T-helper 2 cell (primary cell): ENCODE results near the gene B4GALT6.

ENCODE experiments used
- DNase-seq, 5 experiments: peaks; one replicate each; pipeline versions ENCODE4 v3.0.0 to v3.0.0-alpha.2; 2012 to 2022

B4GALT6 gene

GRCh38 chr18:31591113-31591512, 93.3 kb downstream of the B4GALT6 start:
- no peak for DNase-seq

GRCh38 chr18:31590570-31590969, 93.8 kb downstream of the B4GALT6 start:
- DNase-seq: no peak

DNA sequence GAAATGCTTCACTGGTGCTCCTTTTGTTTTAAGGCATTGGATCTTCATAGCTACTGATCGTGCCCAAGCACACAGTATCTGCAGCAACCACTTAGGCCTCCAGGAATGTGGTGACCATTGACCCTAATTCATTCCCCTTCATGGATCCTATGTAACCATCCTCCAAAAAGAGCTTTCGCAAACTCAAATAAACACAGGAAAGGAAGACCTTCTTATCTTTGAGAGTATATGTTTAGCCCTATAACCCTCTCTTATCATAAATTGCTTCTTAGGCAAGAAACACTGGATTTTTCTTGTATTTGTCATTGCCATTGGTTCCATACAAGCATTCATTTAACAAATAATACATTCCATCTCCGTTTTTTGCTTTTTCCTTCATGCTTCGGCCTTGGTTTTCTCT, 96.9 kb downstream of the B4GALT6 start:
- no peak for DNase-seq

DNA sequence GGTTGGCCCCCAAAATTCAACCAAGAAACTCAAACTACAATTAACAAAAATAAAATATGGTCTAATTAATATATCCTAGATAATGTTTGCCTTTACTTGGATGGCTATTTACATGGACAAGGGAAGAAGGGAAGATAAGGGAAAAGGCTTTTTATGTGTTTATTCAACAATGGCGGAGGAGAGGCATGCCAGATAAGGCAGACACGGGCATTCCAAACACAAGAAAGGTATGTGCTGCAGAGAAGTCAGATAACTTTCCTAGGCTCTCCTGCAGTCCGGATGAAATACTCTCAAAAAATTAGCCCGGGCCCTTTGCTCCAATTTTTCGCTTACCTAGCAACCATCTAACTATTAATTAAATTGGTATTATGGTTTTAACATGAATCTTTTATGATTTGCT, 97.8 kb downstream of the B4GALT6 start:
- no peak for DNase-seq

GRCh38 chr18:31585991-31586390, 98.4 kb downstream of the B4GALT6 start:
- DNase-seq: no peak

DNA sequence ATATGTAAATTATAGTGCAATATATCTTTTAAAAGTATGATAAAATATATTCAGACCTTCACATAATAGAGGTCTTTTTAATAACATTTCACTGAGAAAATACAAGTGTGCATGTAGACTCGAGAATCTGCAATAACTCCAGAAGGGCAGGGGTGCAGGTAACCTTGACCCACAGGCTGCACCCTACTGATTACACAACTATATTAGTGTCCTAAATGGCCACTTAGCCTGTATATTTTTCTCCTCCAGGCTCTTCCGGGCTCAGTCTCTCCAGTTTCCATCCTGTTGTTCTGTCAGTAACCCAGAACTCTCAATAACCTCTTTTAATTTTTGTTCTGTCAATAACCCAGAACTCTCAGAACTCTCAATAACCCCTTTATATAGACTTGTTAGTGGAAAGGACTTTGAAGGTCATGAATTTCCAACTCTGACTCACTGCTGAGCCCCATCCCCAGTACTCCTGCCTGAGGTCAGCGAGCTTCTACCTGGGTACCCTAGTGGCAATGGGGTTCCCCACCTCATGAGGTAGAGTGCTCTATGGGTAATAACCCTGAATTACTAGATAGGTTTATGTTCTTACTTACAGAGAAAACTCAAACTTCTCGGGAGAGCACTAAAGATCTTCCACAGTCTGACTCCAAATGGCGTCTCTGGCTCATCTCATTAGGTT, 101.1 kb downstream of the B4GALT6 start:
- DNase-seq: no peak

GRCh38 chr18:31581498-31582197, 102.7 kb downstream of the B4GALT6 start:
- no peak for DNase-seq

GRCh38 chr18:31579375-31579774, 105.0 kb downstream of the B4GALT6 start:
- DNase-seq: no peak

GRCh38 chr18:31578126-31578525, 106.3 kb downstream of the B4GALT6 start:
- DNase-seq: no peak

- DNase-seq: no peak
Observed at GRCh38 chr18:31577195-31577594, 107.2 kb downstream of the B4GALT6 start.

DNA sequence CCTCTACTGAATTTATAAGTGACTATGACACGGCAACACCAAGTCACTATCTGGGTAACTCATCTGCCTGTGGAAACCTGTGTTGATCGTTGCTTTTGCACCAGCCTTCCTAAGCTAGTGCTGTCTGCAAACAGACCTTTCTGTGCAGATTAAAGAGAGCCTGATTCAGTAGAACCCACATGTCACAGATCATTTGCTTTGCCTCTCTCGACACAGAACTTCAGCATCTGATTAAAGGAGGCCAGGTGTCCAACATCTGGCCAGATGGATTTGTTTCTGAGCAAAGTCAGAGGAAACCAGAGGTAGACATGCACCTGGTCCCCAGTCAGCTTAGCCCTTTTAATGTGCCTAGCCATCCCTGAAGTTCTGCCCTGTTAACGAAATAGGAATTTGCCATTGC, 107.7 kb downstream of the B4GALT6 start:
- peak in 1 of 5 experiments; percentile 49 for DNase-seq

- DNase-seq: no peak
Observed at GRCh38 chr18:31575515-31576257, 108.7 kb downstream of the B4GALT6 start.

- DNase-seq: no peak
Observed at GRCh38 chr18:31574359-31574758, 110.0 kb downstream of the B4GALT6 start.
